Measurements from ENCODE around the gene TH.

Gene TH

GRCh38 chr11:2164081-2164480 is 7.5 kb downstream of the TH start:
- Histone ChIP-seq H3K9ac (no peak overlapping the region), H3K9me3 (ENCODE audit: control insufficient read depth, low read length) (no peaks in the 10 kb centered on the region), H2AFZ (no peak overlapping the region), H3K4me3 (ENCODE audit: low read depth, low read length) (no peak overlapping the region), H3K79me2 (no peaks in the 10 kb centered on the region), H3K4me1 (no peaks in the 10 kb centered on the region), H3K4me2 (ENCODE audit: low read length) (no peak overlapping the region), H3K36me3 (ENCODE audit: control insufficient read depth, insufficient read depth, low read length) (no peaks in the 10 kb centered on the region), H3K27me3 (ENCODE audit: control insufficient read depth, insufficient read depth, low read length) (no peaks in the 10 kb centered on the region), H3K27ac (no peak overlapping the region)
- TF ChIP-seq CTCF (IDR thresholded peaks at IDR 0.05): no peak

DNA sequence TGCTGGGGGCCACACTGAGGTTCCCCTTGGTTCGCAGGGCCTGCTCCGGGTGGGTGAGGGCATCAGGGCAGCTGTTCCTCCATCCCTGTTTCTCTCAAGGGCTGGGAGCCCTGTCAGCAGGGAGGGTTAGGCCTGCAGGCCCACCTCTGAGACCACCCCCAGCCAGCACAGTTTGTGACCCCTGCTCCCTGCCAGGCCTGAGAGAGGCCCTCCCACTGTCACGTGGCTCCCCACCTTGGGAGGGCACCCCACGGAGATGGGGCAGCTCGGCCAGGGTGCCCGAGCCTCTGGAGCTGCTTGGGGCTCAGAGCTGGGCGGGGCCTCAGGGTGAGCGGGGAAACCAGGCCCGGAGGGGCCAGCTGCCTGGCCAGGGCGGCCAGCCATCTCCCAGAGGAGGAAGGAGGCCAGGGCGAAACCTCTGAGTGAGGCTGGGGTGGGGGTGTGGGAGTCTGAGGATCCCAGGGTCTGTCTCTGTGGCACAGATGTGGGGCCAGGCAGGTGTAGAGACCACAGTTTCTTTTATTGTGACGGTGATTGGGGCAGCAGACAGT is 8.1 kb downstream of the TH start:
- Histone ChIP-seq H3K36me3 (ENCODE audit: control insufficient read depth, insufficient read depth, low read length) (no peaks in the 10 kb centered on the region), H3K9me3 (ENCODE audit: control insufficient read depth, low read length) (no peaks in the 10 kb centered on the region), H3K79me2 (no peaks in the 10 kb centered on the region), H2AFZ (no peak overlapping the region), H3K27ac (no peak overlapping the region), H3K4me2 (ENCODE audit: low read length) (no peak overlapping the region), H3K9ac (no peak overlapping the region), H3K4me3 (ENCODE audit: low read depth, low read length) (no peak overlapping the region), H3K27me3 (ENCODE audit: control insufficient read depth, insufficient read depth, low read length) (no peaks in the 10 kb centered on the region), H3K4me1 (no peaks in the 10 kb centered on the region)
- no peak for TF ChIP-seq CTCF (IDR thresholded peaks at IDR 0.05)

DNA sequence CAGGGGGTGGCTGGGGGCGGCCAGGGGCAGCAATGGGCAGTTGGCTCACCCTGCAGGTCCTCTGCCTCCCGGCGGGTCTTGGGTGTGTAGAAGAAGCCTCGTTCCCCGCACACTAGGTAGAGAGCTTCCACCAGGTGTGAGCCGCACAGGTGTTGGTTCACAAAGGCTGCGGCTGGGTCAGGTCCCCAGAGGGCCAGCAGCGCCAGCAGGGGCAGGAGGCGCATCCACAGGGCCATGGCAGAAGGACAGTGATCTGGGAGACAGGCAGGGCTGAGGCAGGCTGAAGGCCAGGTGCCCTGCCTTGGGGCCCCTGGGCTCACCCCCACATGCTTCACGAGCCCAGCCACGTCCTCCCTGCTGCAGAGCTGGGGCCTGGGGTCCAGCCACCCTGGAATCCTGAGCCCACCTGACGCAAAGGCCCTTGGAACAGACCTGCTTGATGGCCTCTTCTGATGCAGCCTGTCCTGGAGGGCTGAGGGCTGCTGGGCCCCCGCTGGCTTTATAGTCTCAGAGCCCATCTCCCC is 10.8 kb downstream of the TH start, which contains the start of gene INS:
Gene INS (minus strand): TSS at position 474 of the 524 bp plus-strand sequence. CDS start 238 bp downstream, at position 236.
- no peak for TF ChIP-seq CTCF (IDR thresholded peaks at IDR 0.05)
- Histone ChIP-seq H3K27ac (no peak within 1 kb of the TSS), H3K4me2 (ENCODE audit: low read length) (no peak within 1 kb of the TSS), H3K9ac (no peak within 1 kb of the TSS), H3K79me2 (no peaks in the 10 kb centered on the region), H3K9me3 (ENCODE audit: control insufficient read depth, low read length) (no peaks in the 10 kb centered on the region), H3K4me3 (ENCODE audit: low read depth, low read length) (no peak within 1 kb of the TSS), H3K27me3 (ENCODE audit: control insufficient read depth, insufficient read depth, low read length) (no peaks in the 10 kb centered on the region), H3K4me1 (no peaks in the 10 kb centered on the region), H3K36me3 (ENCODE audit: control insufficient read depth, insufficient read depth, low read length) (no peaks in the 10 kb centered on the region), H2AFZ (no peak within 1 kb of the TSS)

- TF ChIP-seq CTCF (IDR thresholded peaks at IDR 0.05): no peak
- no peak overlapping the region for H3K4me2 ChIP-seq (ENCODE audit: low read length)
- no peak overlapping the region for H3K9ac ChIP-seq
- no peaks in the 10 kb centered on the region for H3K4me1 ChIP-seq
- H3K27me3 ChIP-seq (ENCODE audit: control insufficient read depth, insufficient read depth, low read length): no peaks in the 10 kb centered on the region
- no peaks in the 10 kb centered on the region for H3K9me3 ChIP-seq (ENCODE audit: control insufficient read depth, low read length)
- no peaks in the 10 kb centered on the region for H3K36me3 ChIP-seq (ENCODE audit: control insufficient read depth, insufficient read depth, low read length)
- H2AFZ ChIP-seq: no peak overlapping the region
- H3K4me3 ChIP-seq (ENCODE audit: low read depth, low read length): no peak overlapping the region
- H3K27ac ChIP-seq: no peak overlapping the region
- no peaks in the 10 kb centered on the region for H3K79me2 ChIP-seq
These were observed 11.8 kb downstream of the TH start for GRCh38 chr11:2159536-2160413.
